ENCODE measurements around the gene LFNG.

Gene LFNG

GRCh38 chr7:2478399-2478785 lies 41.2 kb upstream of the LFNG start:
- TF ChIP-seq SIN3A (IDR thresholded peaks at IDR 0.05; ENCODE audit: borderline replicate concordance, insufficient read depth, low read length) (no peak), TAF1 (IDR thresholded peaks at IDR 0.05; ENCODE audit: borderline replicate concordance, insufficient read depth, low read length) (no peak)

GRCh38 chr7:2478800-2479199 lies 40.8 kb upstream of the LFNG start:
- TF ChIP-seq FOXP2 (optimal IDR thresholded peaks at IDR 0.05; ENCODE audit: borderline replicate concordance, extremely low read depth, extremely low read length, insufficient read depth): no peak
- no peak for TF ChIP-seq SIN3A (IDR thresholded peaks at IDR 0.05; ENCODE audit: borderline replicate concordance, insufficient read depth, low read length)
- no peak for TF ChIP-seq REST (IDR thresholded peaks at IDR 0.05; ENCODE audit: insufficient read depth in 1 of 2, low read depth in 2 of 2, low read length in 2 of 2)
- TF ChIP-seq POLR2AphosphoS5 (IDR thresholded peaks at IDR 0.05; ENCODE audit: low read depth, low read length): no peak
- no peak for TF ChIP-seq TAF1 (IDR thresholded peaks at IDR 0.05; ENCODE audit: borderline replicate concordance, insufficient read depth, low read length)

GRCh38 chr7:2479276-2480069 lies 40.1 kb upstream of the LFNG start:
- TF ChIP-seq TAF1 (IDR thresholded peaks at IDR 0.05; ENCODE audit: borderline replicate concordance, insufficient read depth, low read length): no peak

GRCh38 chr7:2480070-2480408 lies 39.5 kb upstream of the LFNG start:
- TF ChIP-seq TAF1 (IDR thresholded peaks at IDR 0.05; ENCODE audit: borderline replicate concordance, insufficient read depth, low read length): no peak
- no peak for TF ChIP-seq FOXP2 (optimal IDR thresholded peaks at IDR 0.05; ENCODE audit: borderline replicate concordance, extremely low read depth, extremely low read length, insufficient read depth)
- no peak for TF ChIP-seq POLR2AphosphoS5 (IDR thresholded peaks at IDR 0.05; ENCODE audit: low read depth, low read length)
- TF ChIP-seq REST (IDR thresholded peaks at IDR 0.05; ENCODE audit: insufficient read depth in 1 of 2, low read depth in 2 of 2, low read length in 2 of 2): no peak
- TF ChIP-seq SIN3A (IDR thresholded peaks at IDR 0.05; ENCODE audit: borderline replicate concordance, insufficient read depth, low read length): no peak

GRCh38 chr7:2481195-2481594 lies 38.4 kb upstream of the LFNG start:
- no peak for TF ChIP-seq SIN3A (IDR thresholded peaks at IDR 0.05; ENCODE audit: borderline replicate concordance, insufficient read depth, low read length)
- no peak for TF ChIP-seq TAF1 (IDR thresholded peaks at IDR 0.05; ENCODE audit: borderline replicate concordance, insufficient read depth, low read length)
- no peak for TF ChIP-seq FOXP2 (optimal IDR thresholded peaks at IDR 0.05; ENCODE audit: borderline replicate concordance, extremely low read depth, extremely low read length, insufficient read depth)
- TF ChIP-seq REST (IDR thresholded peaks at IDR 0.05; ENCODE audit: insufficient read depth in 1 of 2, low read depth in 2 of 2, low read length in 2 of 2): no peak
- no peak for TF ChIP-seq POLR2AphosphoS5 (IDR thresholded peaks at IDR 0.05; ENCODE audit: low read depth, low read length)

GRCh38 chr7:2482725-2483451 lies 36.7 kb upstream of the LFNG start:
- no peak for TF ChIP-seq REST (IDR thresholded peaks at IDR 0.05; ENCODE audit: insufficient read depth in 1 of 2, low read depth in 2 of 2, low read length in 2 of 2)
- TF ChIP-seq POLR2AphosphoS5 (IDR thresholded peaks at IDR 0.05; ENCODE audit: low read depth, low read length): no peak
- no peak for TF ChIP-seq SIN3A (IDR thresholded peaks at IDR 0.05; ENCODE audit: borderline replicate concordance, insufficient read depth, low read length)
- TF ChIP-seq FOXP2 (optimal IDR thresholded peaks at IDR 0.05; ENCODE audit: borderline replicate concordance, extremely low read depth, extremely low read length, insufficient read depth): no peak
- no peak for TF ChIP-seq TAF1 (IDR thresholded peaks at IDR 0.05; ENCODE audit: borderline replicate concordance, insufficient read depth, low read length)
